Stimulated activated naive CD8-positive, alpha-beta T cell treated with anti-CD3 and anti-CD28 coated beads, Interleukin-15, amount 100 ng/mL, for 72 hours (primary cell): ENCODE measurements around the gene FBXW12.

ENCODE experiments used
- ATAC-seq: fragments of 150-1000 bp; cut with Tn5 transposase; 2 replicates; pipeline ENCODE4 v1.10.0; 2021; ENCODE audit warnings: mild to moderate bottlenecking, moderate library complexity
- DNase-seq, 2 donors: peaks; one replicate each; pipeline ENCODE4 v3.0.0; 2021 to 2022
- H3K27ac Mint-ChIP-seq, 2 donors: one replicate each; pipeline ENCODE4 v1.8.0; 2022; ENCODE audit warnings: mild to moderate bottlenecking in 2 of 2, mixed read lengths in 2 of 2, moderate library complexity in 2 of 2
- H3K27me3 Mint-ChIP-seq: one replicate; pipeline ENCODE4 v1.8.0; 2022; ENCODE audit warnings: mixed read lengths
- H3K4me1 Mint-ChIP-seq: one replicate; pipeline ENCODE4 v1.8.0; 2022; ENCODE audit warnings: mild to moderate bottlenecking, mixed read lengths
- H3K4me3 Mint-ChIP-seq, 2 donors: one replicate each; pipeline ENCODE4 v1.8.0; 2022; ENCODE audit warnings: mild to moderate bottlenecking in 2 of 2, mixed read lengths in 2 of 2, moderate library complexity in 1 of 2
- H3K9me3 Mint-ChIP-seq, 2 donors: one replicate each; pipeline ENCODE4 v1.8.0; 2022; ENCODE audit warnings: mixed read lengths in 2 of 2

The FBXW12 gene

DNA sequence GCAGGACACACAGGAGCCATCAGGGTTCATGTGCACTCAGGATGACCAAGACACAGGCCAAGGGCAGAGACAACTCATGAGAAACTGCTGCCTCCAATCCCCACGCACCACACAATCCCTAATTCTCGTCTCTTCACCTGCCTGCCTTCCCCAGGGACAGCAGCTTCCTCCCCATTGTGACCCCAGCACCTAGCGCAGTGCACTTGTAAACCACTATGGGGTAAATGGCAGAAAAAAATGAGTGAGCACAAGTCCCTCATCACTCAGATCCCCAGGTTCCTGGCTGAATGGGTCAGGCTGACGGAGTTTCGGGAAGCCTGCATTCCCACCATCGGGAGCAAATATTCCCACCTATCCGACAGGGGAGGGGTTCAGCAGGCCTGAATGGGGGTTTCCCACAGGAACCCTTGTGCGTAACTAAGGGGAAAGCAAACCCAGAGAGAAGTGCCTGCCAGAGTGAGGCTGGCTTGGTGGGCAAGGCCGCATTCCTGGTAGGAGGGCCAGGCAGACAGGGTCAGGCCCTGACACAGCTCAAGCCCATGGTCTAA lies 39.1 kb downstream of the FBXW12 start:
- H3K27ac Mint-ChIP-seq: no peak overlapping the region
- DNase-seq (no peak), ATAC-seq (no peak)
- H3K4me1 Mint-ChIP-seq: no peaks in the 10 kb centered on the region
- H3K4me3 Mint-ChIP-seq: no peak overlapping the region
- no peaks in the 10 kb centered on the region for H3K27me3 Mint-ChIP-seq
- H3K9me3 Mint-ChIP-seq: no peaks in the 10 kb centered on the region

DNA sequence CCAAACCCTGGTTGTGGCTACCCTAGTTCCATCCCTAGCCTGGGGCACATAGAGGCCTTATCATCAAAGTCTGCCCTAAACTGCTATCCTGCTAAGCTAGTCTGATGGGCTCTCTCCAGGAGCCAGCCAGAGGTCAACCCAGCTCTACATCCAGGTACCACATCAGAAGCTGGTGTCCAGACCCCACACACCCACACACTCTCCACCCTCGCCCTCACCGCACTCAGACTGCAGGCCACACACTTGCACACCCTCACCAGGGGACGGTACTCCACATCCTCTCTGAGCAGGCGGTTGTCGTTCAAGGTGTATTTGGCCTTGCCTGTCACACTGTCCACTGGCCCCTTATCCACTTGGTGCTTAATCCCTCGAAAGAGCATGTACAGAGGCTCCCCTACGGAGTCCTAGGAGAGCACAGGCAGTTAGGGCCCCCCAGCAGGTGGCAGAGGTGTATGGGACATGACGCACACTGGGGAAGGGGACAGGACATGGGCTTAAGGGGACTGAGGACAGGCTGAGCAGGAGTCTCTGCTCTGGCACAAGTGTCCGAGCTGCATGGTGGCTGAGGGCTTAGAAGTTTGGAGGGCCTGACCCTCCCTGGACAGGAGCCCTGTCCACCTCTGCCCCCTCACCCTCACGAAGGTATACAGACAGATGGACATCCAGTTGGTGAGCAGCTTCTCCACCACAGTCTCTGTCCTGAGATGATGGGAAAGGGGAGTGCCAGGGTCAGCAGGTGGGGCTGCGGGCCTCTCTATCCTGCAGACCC lies 39.8 kb downstream of the FBXW12 start:
- DNase-seq: no peak
- no peaks in the 10 kb centered on the region for H3K9me3 Mint-ChIP-seq
- no peaks in the 10 kb centered on the region for H3K27me3 Mint-ChIP-seq
- ATAC-seq: no peak
- no peak overlapping the region for H3K4me3 Mint-ChIP-seq
- H3K27ac Mint-ChIP-seq: peak overlapping the region in 1 of 2 donors; percentile 14
- H3K4me1 Mint-ChIP-seq: no peaks in the 10 kb centered on the region

GRCh38 chr3:48412375-48413001 lies 40.5 kb downstream of the FBXW12 start:
- no peaks in the 10 kb centered on the region for H3K9me3 Mint-ChIP-seq
- DNase-seq: no peak
- no peak for ATAC-seq
- no peaks in the 10 kb centered on the region for H3K27me3 Mint-ChIP-seq
- H3K4me1 Mint-ChIP-seq: no peaks in the 10 kb centered on the region
- no peak overlapping the region for H3K27ac Mint-ChIP-seq
- no peak overlapping the region for H3K4me3 Mint-ChIP-seq

- DNase-seq: no peak
- H3K27me3 Mint-ChIP-seq: no peaks in the 10 kb centered on the region
- H3K27ac Mint-ChIP-seq: no peak overlapping the region
- no peak for ATAC-seq
- H3K9me3 Mint-ChIP-seq: no peaks in the 10 kb centered on the region
- no peak overlapping the region for H3K4me3 Mint-ChIP-seq
- H3K4me1 Mint-ChIP-seq: no peaks in the 10 kb centered on the region
Observed at GRCh38 chr3:48413086-48413485, 41.1 kb downstream of the FBXW12 start.

GRCh38 chr3:48413611-48414010 lies 41.6 kb downstream of the FBXW12 start:
- Mint-ChIP-seq H3K9me3 (no peaks in the 10 kb centered on the region), H3K27ac (no peak overlapping the region), H3K4me1 (no peaks in the 10 kb centered on the region), H3K27me3 (no peaks in the 10 kb centered on the region), H3K4me3 (no peak overlapping the region)
- no peak for DNase-seq
- no peak for ATAC-seq

- peak overlapping the region in 1 of 2 donors; percentile 42 for H3K27ac Mint-ChIP-seq
- no peaks in the 10 kb centered on the region for H3K9me3 Mint-ChIP-seq
- no peak overlapping the region for H3K4me3 Mint-ChIP-seq
- ATAC-seq: no peak
- no peaks in the 10 kb centered on the region for H3K27me3 Mint-ChIP-seq
- no peaks in the 10 kb centered on the region for H3K4me1 Mint-ChIP-seq
- DNase-seq: no peak
Observed at GRCh38 chr3:48414376-48415250, 42.6 kb downstream of the FBXW12 start.

GRCh38 chr3:48415251-48415953 lies 43.4 kb downstream of the FBXW12 start:
- H3K9me3 Mint-ChIP-seq: no peaks in the 10 kb centered on the region
- DNase-seq: no peak
- no peak overlapping the region for H3K4me3 Mint-ChIP-seq
- ATAC-seq: no peak
- no peaks in the 10 kb centered on the region for H3K4me1 Mint-ChIP-seq
- no peaks in the 10 kb centered on the region for H3K27me3 Mint-ChIP-seq
- H3K27ac Mint-ChIP-seq: no peak overlapping the region

DNA sequence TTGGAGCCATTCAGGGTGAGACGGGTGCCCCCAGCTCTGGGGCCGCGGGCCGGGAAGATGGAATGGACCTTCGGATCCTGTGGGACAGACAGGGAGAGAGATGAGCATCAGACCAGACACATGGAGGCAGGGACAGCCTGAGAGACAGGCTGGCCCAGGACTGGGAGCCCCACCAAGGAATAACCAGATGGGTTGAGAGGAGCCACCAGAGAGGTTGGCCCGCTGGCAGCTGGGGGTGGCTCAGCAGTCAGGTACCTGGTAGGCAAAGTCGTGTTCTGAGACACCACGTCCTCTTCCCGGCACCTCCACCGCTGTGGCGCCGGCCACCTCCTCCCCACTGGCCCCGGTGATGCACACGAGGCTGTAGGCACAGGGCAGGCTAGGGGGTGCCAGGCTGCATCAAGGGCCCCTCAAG lies 44.1 kb downstream of the FBXW12 start:
- DNase-seq (no peak), ATAC-seq (no peak)
- Mint-ChIP-seq H3K9me3 (no peaks in the 10 kb centered on the region), H3K4me1 (no peaks in the 10 kb centered on the region), H3K27me3 (no peaks in the 10 kb centered on the region), H3K27ac (no peak overlapping the region), H3K4me3 (no peak overlapping the region)

- ATAC-seq (no peak), DNase-seq (no peak)
- H3K27ac Mint-ChIP-seq: peak overlapping the region in 1 of 2 donors; percentile 46
- H3K27me3 Mint-ChIP-seq: no peaks in the 10 kb centered on the region
- no peaks in the 10 kb centered on the region for H3K9me3 Mint-ChIP-seq
- H3K4me3 Mint-ChIP-seq: no peak overlapping the region
- no peaks in the 10 kb centered on the region for H3K4me1 Mint-ChIP-seq
Observed at GRCh38 chr3:48416546-48416945, 44.5 kb downstream of the FBXW12 start.

DNA sequence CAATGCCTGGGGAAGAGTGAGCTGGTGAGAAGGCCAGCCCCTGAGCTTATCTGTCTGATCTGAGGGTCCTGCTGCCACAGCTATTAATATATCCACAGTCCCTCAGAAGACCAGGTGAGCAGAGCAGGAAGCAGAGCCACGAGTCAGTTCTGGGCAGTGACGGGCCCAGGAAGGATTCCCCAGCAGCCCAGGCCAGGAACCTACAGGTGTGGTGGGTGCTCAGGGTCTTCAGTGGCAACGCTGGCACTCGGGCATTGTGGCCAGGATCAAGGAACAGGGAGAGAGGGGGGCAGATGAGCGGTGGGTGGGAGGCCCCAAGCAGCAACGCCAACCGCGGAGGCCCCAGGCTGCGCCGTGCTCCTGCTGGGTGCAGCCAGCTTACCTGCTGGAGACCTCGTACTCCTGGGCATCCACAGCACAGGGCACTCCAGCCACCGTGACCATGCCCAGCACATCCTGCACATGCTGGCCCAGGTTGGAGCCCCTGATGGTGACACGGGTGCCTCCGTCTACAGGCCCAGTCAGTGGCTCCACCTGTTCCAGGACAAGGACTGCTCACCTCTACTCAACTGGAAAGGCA lies 45.6 kb downstream of the FBXW12 start:
- Mint-ChIP-seq H3K4me3 (no peak overlapping the region), H3K27me3 (no peaks in the 10 kb centered on the region), H3K4me1 (no peaks in the 10 kb centered on the region), H3K27ac (no peak overlapping the region), H3K9me3 (no peaks in the 10 kb centered on the region)
- no peak for ATAC-seq
- no peak for DNase-seq

DNA sequence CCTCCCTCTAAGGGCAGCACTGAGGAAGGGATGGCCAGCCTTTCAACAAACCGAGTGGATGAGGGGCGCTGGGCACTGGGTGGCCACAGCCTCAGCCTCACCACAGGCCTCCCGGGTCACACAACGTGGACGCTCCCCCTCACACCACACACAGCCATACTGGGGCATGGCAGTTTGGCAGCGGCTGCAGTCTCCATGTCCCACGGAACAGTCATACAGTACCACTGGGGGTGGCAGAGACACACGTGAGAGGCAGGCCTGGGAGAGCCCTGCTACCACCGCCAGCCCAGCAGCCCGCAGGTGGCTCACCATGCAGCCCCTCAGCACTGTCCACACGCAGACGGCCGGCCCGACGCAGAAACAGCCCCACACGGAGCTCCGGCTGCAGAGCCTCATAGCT lies 46.1 kb downstream of the FBXW12 start:
- ATAC-seq: no peak
- no peaks in the 10 kb centered on the region for H3K4me1 Mint-ChIP-seq
- H3K9me3 Mint-ChIP-seq: no peaks in the 10 kb centered on the region
- H3K27me3 Mint-ChIP-seq: no peaks in the 10 kb centered on the region
- H3K4me3 Mint-ChIP-seq: no peak overlapping the region
- DNase-seq: no peak
- peak overlapping the region in 1 of 2 donors; percentile 51 for H3K27ac Mint-ChIP-seq

- Mint-ChIP-seq H3K4me1 (no peaks in the 10 kb centered on the region), H3K27me3 (no peaks in the 10 kb centered on the region), H3K4me3 (no peak overlapping the region), H3K9me3 (no peaks in the 10 kb centered on the region), H3K27ac (peak overlapping the region in 1 of 2 donors; percentile 67)
- DNase-seq (no peak), ATAC-seq (no peak)
Observed at GRCh38 chr3:48418651-48419050, 46.6 kb downstream of the FBXW12 start.

DNA sequence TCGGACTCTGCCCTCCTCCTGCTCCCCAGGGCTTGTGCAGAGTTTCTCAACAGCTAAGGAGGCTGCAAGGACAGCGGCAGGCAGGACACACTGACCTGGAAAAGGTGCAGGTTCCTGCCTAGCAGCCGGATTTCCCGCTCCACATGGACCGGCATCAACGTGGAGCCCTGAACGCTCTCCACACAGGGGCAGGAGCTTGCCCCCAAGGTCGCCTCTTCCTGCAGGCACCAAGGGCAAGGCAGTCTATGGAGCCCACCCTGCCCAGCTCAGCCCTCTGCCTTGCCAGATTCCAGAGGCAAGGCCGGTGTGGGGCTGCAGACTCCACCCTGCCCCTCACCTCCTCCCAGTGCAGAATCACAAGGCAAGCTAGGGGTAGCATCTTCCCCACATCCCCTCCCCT lies 47.1 kb downstream of the FBXW12 start:
- Mint-ChIP-seq H3K27ac (peak overlapping the region in 1 of 2 donors; percentile 67), H3K4me1 (no peaks in the 10 kb centered on the region), H3K4me3 (no peak overlapping the region), H3K27me3 (no peaks in the 10 kb centered on the region), H3K9me3 (no peaks in the 10 kb centered on the region)
- DNase-seq (no peak), ATAC-seq (no peak)

DNA sequence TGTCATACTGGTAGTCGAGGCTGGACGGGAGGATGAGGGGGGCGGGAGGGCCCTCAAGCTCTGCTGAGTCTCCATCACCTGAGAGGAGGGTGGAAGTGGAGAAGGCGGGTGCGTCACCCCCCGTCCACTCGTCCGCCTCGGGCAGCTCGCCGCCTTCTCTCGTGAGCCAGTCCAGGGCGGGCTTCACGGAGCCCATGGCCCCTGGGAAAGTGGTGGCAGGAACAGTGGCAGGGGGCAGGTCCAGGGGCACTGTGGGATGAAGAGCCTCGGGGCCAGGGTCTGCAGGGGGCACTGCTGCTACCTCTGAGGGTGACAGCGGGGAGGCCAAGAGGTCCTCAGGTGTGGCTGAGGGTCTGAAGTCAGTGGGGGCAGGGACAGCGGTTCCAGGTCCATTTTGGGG lies 47.6 kb downstream of the FBXW12 start:
- no peak overlapping the region for H3K27ac Mint-ChIP-seq
- no peak overlapping the region for H3K4me3 Mint-ChIP-seq
- no peaks in the 10 kb centered on the region for H3K4me1 Mint-ChIP-seq
- H3K9me3 Mint-ChIP-seq: no peaks in the 10 kb centered on the region
- ATAC-seq (no peak), DNase-seq (no peak)
- H3K27me3 Mint-ChIP-seq: no peaks in the 10 kb centered on the region

DNA sequence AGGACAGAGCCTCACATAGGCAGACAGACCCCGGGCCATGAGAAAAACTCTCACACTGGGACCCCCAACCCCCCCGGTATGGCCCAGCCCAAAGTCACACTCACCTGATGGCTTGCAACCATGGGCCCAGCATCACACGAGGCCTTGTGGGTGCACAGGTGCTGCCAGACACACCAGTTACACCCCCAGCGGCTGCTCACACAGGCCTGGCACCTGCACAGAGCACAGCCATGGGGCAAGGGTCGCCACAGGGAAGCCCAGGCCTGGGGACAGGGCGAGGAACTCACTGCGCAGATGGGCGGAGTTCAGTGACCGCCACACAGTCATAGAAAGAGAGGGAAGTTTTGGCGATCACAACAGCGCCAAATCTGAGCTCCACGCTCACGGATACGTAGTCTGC lies 48.5 kb downstream of the FBXW12 start:
- Mint-ChIP-seq H3K27ac (peak overlapping the region in 1 of 2 donors; percentile 60), H3K4me1 (no peaks in the 10 kb centered on the region), H3K27me3 (no peaks in the 10 kb centered on the region), H3K4me3 (no peak overlapping the region), H3K9me3 (no peaks in the 10 kb centered on the region)
- no peak for ATAC-seq
- no peak for DNase-seq
